ENCODE results near the gene ABCC8. TPM values are rescaled to one million over a fixed set of nuclear protein-coding genes. Genes with fewer than 3 reads are reported as not detected.

Gene ABCC8
- total and polyA plus RNA-seq, 2 of the 8 experiments (the other 6 are each of a cell fraction or from before 2014, with no cell fraction given) = 3.7 to 4.9 TPM

DNA sequence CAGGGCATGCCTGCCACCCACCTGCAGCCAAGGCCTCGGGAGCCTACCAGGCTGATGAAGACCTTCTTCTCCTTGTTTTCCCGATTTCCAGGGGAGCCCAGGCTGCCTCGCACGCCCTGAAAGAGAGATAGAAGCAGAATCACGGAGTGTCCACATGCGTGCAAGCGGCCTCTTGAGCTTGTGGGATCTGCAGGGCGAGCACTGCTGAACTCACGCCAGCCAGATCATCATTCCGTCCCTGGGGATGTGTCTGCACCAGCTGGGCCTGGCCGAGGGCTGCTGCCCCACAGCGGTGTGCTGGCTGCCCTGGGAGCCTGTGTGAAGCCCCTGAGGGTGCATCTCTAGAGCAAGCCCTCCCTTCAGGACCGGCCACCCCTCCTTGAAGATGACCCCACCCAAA is 49.7 kb upstream of the ABCC8 start:
- Histone ChIP-seq H2BK15ac (ENCODE audit: low read length) (no peak overlapping the region), H4K8ac (ENCODE audit: extremely low read depth, insufficient read depth, low read length) (no peak overlapping the region), H3K36me3 (ENCODE audit: control insufficient read depth in 2 of 4, insufficient read depth in 4 of 4, low read length in 3 of 4) (no peaks in the 10 kb centered on the region), H3K23ac (ENCODE audit: insufficient read length) (no peak overlapping the region), H3K18ac (ENCODE audit: extremely low read depth, low read length) (no peak overlapping the region), H3K27ac (ENCODE audit: low read depth, low read length) (no peak overlapping the region), H3K4me1 (replicated peaks in 1 of 4; ENCODE audit: control insufficient read depth in 3 of 4, insufficient read depth in 4 of 4, low read length in 3 of 4) (peaks cover 0 to 2% (median 0%) of the 10 kb centered on the region in 4 experiments; a peak in 3 of 7 replicates), H4K5ac (ENCODE audit: insufficient read length, low read depth, low read length) (no peak overlapping the region), H3K79me2 (ENCODE audit: control insufficient read depth in 1 of 2, insufficient read depth in 2 of 2, low read length in 2 of 2) (no peaks in the 10 kb centered on the region), H3K56ac (replicated peaks; ENCODE audit: insufficient read length, low read depth, low read length) (no peak overlapping the region), H3K79me1 (ENCODE audit: low read depth, low read length) (no peaks in the 10 kb centered on the region), H4K91ac (replicated peaks; ENCODE audit: insufficient read length, low read length) (no peak overlapping the region), H3K4me3 (ENCODE audit: extremely low read depth in 1 of 4, insufficient read depth in 2 of 4, low read depth in 3 of 4, low read length in 4 of 4) (no peak overlapping the region), H2AK5ac (ENCODE audit: low read depth, low read length) (no peak overlapping the region), H2BK5ac (ENCODE audit: low read depth, low read length) (no peak overlapping the region), H3K27me3 (replicated peaks in 1 of 4; ENCODE audit: control insufficient read depth in 3 of 4, extremely low read depth in 1 of 4, insufficient read depth in 3 of 4, low read length in 3 of 4) (no peaks in the 10 kb centered on the region), H4K20me1 (replicated peaks in 1 of 2; ENCODE audit: control insufficient read depth in 1 of 2, insufficient read depth in 2 of 2, low read length in 2 of 2) (no peaks in the 10 kb centered on the region), H3K14ac (ENCODE audit: insufficient read length) (no peak overlapping the region), H3K4me2 (ENCODE audit: insufficient read depth in 1 of 2, low read depth in 2 of 2, low read length in 2 of 2) (no peak overlapping the region), H3K9ac (replicated peaks in 1 of 4; ENCODE audit: extremely low read depth in 1 of 4, low read depth in 3 of 4, low read length in 3 of 4) (no peak overlapping the region), H3K4ac (replicated peaks; ENCODE audit: insufficient read length, low read depth, low read length) (no peak overlapping the region), H2BK120ac (replicated peaks; ENCODE audit: low read depth, low read length) (no peak overlapping the region), H2BK12ac (ENCODE audit: low read depth, low read length) (no peak overlapping the region), H2AFZ (ENCODE audit: low read length) (no peak overlapping the region; the same call in 1 of the 2 replicates), H2BK20ac (ENCODE audit: low read length) (no peak overlapping the region), H3K9me3 (ENCODE audit: insufficient read depth in 2 of 2, low read depth in 1 of 2, low read length in 1 of 2) (no peaks in the 10 kb centered on the region), H3K23me2 (ENCODE audit: low read depth, low read length) (no peaks in the 10 kb centered on the region)
- POLR2A ChIA-PET (ENCODE audit: partially characterized antibody) = no interaction called here
- 87% methylated on average over 12 of the region's 13 CpGs; no CpG with 5 or more reads in 1 of the 2 experiments for WGBS, 2 experiments (ENCODE audit: extremely low coverage in 1 of 2, insufficient coverage in 1 of 2, insufficient read length in 1 of 2, insufficient replicate concordance in 2 of 2, low coverage in 1 of 2, low lambda C conversion rate in 2 of 2, missing lambda C conversion rate in 1 of 2)
- TF ChIP-seq RAD21 (IDR thresholded peaks at IDR 0.05 in 1 of 2, conservative IDR thresholded peaks at IDR 0.05 in 1 of 2; ENCODE audit: low read depth in 2 of 2, low read length in 2 of 2) = no peak
- FAIRE-seq (no peak), DNase-seq (ENCODE audit: low read depth in 1 of 2, low spot score in 2 of 2) (no peak)
- CTCF ChIA-PET (ENCODE audit: partially characterized antibody) = interaction anchor here (1.1 to 44.8 kb wide), 3 partner anchors 14 to 129 kb away, joined by 3 to 1414 read pairs (median 494); partner anchors contain the start of gene KCNJ11
